IPS-18a (cell line): ENCODE data around the gene INTS1.
"Not testable (repeated sequence)": the region's sequence is repeated elsewhere in the genome, so short reads cannot be mapped to it uniquely, and the experiment has no call there.

Source experiments
- H3K27ac ChIP-seq: one replicate; pipeline ENCODE4 v1.5.1; 2013; ENCODE audit warnings: low read length
- H3K27me3 ChIP-seq: one replicate; pipeline ENCODE4 v1.6.1; 2013; ENCODE audit warnings: mild to moderate bottlenecking, low read length; ENCODE audit not compliant: control insufficient read depth, insufficient read depth
- H3K36me3 ChIP-seq: one replicate; pipeline ENCODE4 v1.6.1; 2013; ENCODE audit warnings: low read depth, low read length; ENCODE audit not compliant: control insufficient read depth
- H3K4me1 ChIP-seq: one replicate; pipeline ENCODE4 v1.6.1; 2013; ENCODE audit warnings: low read depth, low read length; ENCODE audit not compliant: control insufficient read depth
- H3K4me3 ChIP-seq: one replicate; pipeline ENCODE4 v1.5.1; 2013; ENCODE audit warnings: low read length
- H3K9ac ChIP-seq: one replicate; pipeline ENCODE4 v1.6.1; 2013; ENCODE audit warnings: mild to moderate bottlenecking, low read length, moderate library complexity
- H3K9me3 ChIP-seq: one replicate; pipeline ENCODE4 v1.6.1; 2013; ENCODE audit warnings: low read depth, low read length; ENCODE audit not compliant: control insufficient read depth

INTS1 gene

GRCh38 chr7:1443587-1444200, 60.5 kb downstream of the INTS1 start:
- H3K4me3 ChIP-seq, H3K27ac ChIP-seq, H3K9me3 ChIP-seq, H3K27me3 ChIP-seq, H3K36me3 ChIP-seq, H3K4me1 ChIP-seq, H3K9ac ChIP-seq: not testable (repeated sequence)

GRCh38 chr7:1442355-1443124, 61.6 kb downstream of the INTS1 start:
- H3K27me3 ChIP-seq: no peaks in the 10 kb centered on the region
- H3K27ac ChIP-seq: no peak overlapping the region
- H3K4me1 ChIP-seq: no peaks in the 10 kb centered on the region
- H3K9me3 ChIP-seq: no peaks in the 10 kb centered on the region
- no peak overlapping the region for H3K4me3 ChIP-seq
- no peak overlapping the region for H3K9ac ChIP-seq
- H3K36me3 ChIP-seq: no peaks in the 10 kb centered on the region

- no peaks in the 10 kb centered on the region for H3K4me1 ChIP-seq
- H3K27me3 ChIP-seq: no peaks in the 10 kb centered on the region
- H3K36me3 ChIP-seq: no peaks in the 10 kb centered on the region
- no peak overlapping the region for H3K27ac ChIP-seq
- H3K4me3 ChIP-seq: no peak overlapping the region
- no peaks in the 10 kb centered on the region for H3K9me3 ChIP-seq
- H3K9ac ChIP-seq: no peak overlapping the region
Measured at GRCh38 chr7:1441615-1442354, 62.4 kb downstream of the INTS1 start.

- H3K9ac ChIP-seq: no peak overlapping the region
- no peaks in the 10 kb centered on the region for H3K27me3 ChIP-seq
- H3K9me3 ChIP-seq: no peaks in the 10 kb centered on the region
- H3K4me3 ChIP-seq: no peak overlapping the region
- no peak overlapping the region for H3K27ac ChIP-seq
- H3K36me3 ChIP-seq: no peaks in the 10 kb centered on the region
- H3K4me1 ChIP-seq: no peaks in the 10 kb centered on the region
Measured at GRCh38 chr7:1440620-1441019, 63.6 kb downstream of the INTS1 start.

GRCh38 chr7:1439373-1440363, 64.5 kb downstream of the INTS1 start:
- Histone ChIP-seq H3K4me1 (no peaks in the 10 kb centered on the region), H3K36me3 (no peaks in the 10 kb centered on the region), H3K9me3 (no peaks in the 10 kb centered on the region), H3K27me3 (no peaks in the 10 kb centered on the region), H3K4me3 (no peak overlapping the region), H3K27ac (no peak overlapping the region), H3K9ac (no peak overlapping the region)

- Histone ChIP-seq H3K4me3 (no peak overlapping the region), H3K4me1 (no peaks in the 10 kb centered on the region)
Measured at GRCh38 chr7:1438821-1439220, 65.4 kb downstream of the INTS1 start.

GRCh38 chr7:1438208-1438607, 66.0 kb downstream of the INTS1 start:
- Histone ChIP-seq H3K27ac (no peak overlapping the region), H3K9ac (no peak overlapping the region), H3K9me3 (no peaks in the 10 kb centered on the region), H3K27me3 (no peaks in the 10 kb centered on the region), H3K4me1 (no peaks in the 10 kb centered on the region), H3K4me3 (no peak overlapping the region), H3K36me3 (no peaks in the 10 kb centered on the region)

More at GRCh38 chr7:1438821-1439220, 65.4 kb downstream of the INTS1 start:
- Histone ChIP-seq H3K9me3 (no peaks in the 10 kb centered on the region), H3K27ac (no peak overlapping the region), H3K27me3 (no peaks in the 10 kb centered on the region), H3K9ac (no peak overlapping the region), H3K36me3 (no peaks in the 10 kb centered on the region)

- Histone ChIP-seq H3K9me3 (no peaks in the 10 kb centered on the region), H3K27ac (no peak overlapping the region), H3K27me3 (no peaks in the 10 kb centered on the region), H3K4me3 (no peak overlapping the region), H3K4me1 (no peaks in the 10 kb centered on the region), H3K36me3 (no peaks in the 10 kb centered on the region), H3K9ac (no peak overlapping the region)
Measured at GRCh38 chr7:1437155-1437880, 66.9 kb downstream of the INTS1 start.

- no peaks in the 10 kb centered on the region for H3K27me3 ChIP-seq
- no peaks in the 10 kb centered on the region for H3K4me1 ChIP-seq
Measured at GRCh38 chr7:1436608-1437007, 67.6 kb downstream of the INTS1 start.

GRCh38 chr7:1434891-1435670, 69.1 kb downstream of the INTS1 start:
- no peak overlapping the region for H3K4me3 ChIP-seq

More at GRCh38 chr7:1436608-1437007, 67.6 kb downstream of the INTS1 start:
- no peak overlapping the region for H3K4me3 ChIP-seq
- H3K36me3 ChIP-seq: no peaks in the 10 kb centered on the region
- H3K9me3 ChIP-seq: no peaks in the 10 kb centered on the region
- H3K27ac ChIP-seq: no peak overlapping the region
- H3K9ac ChIP-seq: no peak overlapping the region

More at GRCh38 chr7:1434891-1435670, 69.1 kb downstream of the INTS1 start:
- no peaks in the 10 kb centered on the region for H3K36me3 ChIP-seq
- no peaks in the 10 kb centered on the region for H3K4me1 ChIP-seq
- no peaks in the 10 kb centered on the region for H3K27me3 ChIP-seq
- H3K27ac ChIP-seq: no peak overlapping the region
- H3K9ac ChIP-seq: no peak overlapping the region
- H3K9me3 ChIP-seq: no peaks in the 10 kb centered on the region
